ENCODE data around the gene POFUT2. TPM values are rescaled to one million over a fixed set of nuclear protein-coding genes. Genes with fewer than 3 reads are reported as not detected.

Gene POFUT2
- 25.1 and 29.5 TPM in 2 replicates for total RNA-seq (2021)
- Bru-seq, nascent RNA, result percentile 63 among the genes with signal in this experiment
- BruChase-seq, experiment 1, labeled RNA remaining after a 2-hour chase, result percentile 72 among the genes with signal in this experiment
- BruChase-seq, experiment 2, labeled RNA remaining after a 6-hour chase, result percentile 71 among the genes with signal in this experiment
- long read RNA-seq, transcript POFUT2-203 (9 exons, 2,871 nt), result major isoform, 21 of 43 reads
- long read RNA-seq, partial matches to known transcripts, result 1 of 43 reads
- long read RNA-seq, other reads (novel, unspliced or antisense), result 21 of 43 reads

DNA sequence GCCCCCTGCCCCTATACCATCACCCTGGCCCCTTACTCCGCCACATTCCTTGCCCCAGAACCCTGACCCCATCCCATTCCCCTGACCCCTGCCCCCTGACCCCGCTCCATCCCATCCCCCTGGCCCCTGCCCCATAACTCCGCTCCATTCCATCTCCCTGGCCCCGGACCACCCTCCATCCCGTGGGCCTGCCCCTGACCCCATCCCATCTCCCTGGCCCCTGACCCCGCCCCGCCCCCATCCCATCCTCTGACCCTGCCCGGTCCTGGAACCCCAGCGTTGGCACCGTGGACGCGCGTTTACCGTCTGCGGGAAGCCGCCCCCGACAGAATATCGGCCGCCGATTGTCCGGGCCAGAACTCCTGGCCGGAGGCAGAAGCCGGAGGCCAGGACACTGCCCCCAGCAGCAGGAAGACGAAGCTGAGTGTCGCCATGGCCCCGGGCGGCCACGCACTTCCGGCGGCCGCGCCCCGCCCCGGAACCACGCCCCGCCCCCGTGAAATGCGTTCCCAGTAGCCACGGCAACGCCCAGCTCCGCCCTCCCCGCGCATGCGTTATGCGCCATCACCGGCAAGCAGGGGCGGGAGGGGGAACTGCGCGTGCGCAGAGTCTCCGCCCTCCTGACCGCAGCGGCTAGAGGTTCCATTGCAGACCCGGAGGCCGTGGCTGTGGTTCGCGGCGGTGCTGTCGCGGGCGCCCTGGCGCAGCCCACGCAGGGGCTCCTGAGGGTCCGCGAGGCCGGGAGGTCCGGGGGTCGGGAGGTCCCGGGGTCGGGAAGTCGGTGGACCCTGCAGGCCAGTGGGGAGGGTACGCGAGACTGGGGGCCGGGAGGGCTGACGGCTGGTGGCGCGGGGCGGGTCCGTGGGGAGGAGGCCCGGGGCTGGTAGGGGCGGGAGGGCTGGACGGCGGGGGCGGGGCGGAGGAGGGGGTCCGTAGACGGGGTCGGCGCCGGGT is at the start of gene POFUT2:
POFUT2 (minus strand) TSS at position 458 of the 954 bp plus-strand sequence; CDS start at position 434, 24 bp downstream.
- TF ChIP-seq EZH2 (IDR thresholded peaks at IDR 0.05; ENCODE audit: borderline replicate concordance, low read depth, low read length, poor library complexity, severe bottlenecking), result no peak
- TF ChIP-seq, protein P1, sequence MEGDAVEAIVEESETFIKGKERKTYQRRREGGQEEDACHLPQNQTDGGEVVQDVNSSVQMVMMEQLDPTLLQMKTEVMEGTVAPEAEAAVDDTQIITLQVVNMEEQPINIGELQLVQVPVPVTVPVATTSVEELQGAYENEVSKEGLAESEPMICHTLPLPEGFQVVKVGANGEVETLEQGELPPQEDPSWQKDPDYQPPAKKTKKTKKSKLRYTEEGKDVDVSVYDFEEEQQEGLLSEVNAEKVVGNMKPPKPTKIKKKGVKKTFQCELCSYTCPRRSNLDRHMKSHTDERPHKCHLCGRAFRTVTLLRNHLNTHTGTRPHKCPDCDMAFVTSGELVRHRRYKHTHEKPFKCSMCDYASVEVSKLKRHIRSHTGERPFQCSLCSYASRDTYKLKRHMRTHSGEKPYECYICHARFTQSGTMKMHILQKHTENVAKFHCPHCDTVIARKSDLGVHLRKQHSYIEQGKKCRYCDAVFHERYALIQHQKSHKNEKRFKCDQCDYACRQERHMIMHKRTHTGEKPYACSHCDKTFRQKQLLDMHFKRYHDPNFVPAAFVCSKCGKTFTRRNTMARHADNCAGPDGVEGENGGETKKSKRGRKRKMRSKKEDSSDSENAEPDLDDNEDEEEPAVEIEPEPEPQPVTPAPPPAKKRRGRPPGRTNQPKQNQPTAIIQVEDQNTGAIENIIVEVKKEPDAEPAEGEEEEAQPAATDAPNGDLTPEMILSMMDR (conservative IDR thresholded peaks at IDR 0.05; ENCODE audit: low read depth, low read length), result no peak
- Histone ChIP-seq H3K36me3 (ENCODE audit: insufficient read depth, low read length, poor library complexity, severe bottlenecking) (peaks cover 22% of the 10 kb centered on the region), H3K4me1 (ENCODE audit: insufficient read depth, low read length, poor library complexity, severe bottlenecking) (peaks cover 2% of the 10 kb centered on the region), H3K4me3 (ENCODE audit: low read depth, low read length, poor library complexity, severe bottlenecking) (peak within 1 kb of the TSS; percentile 94), H3K27ac (ENCODE audit: low read depth, low read length, poor library complexity, severe bottlenecking) (peak within 1 kb of the TSS; percentile 79), H3K9me3 (ENCODE audit: low read depth, low read length, poor library complexity, severe bottlenecking) (no peaks in the 10 kb centered on the region), H3K27me3 (replicated peaks; ENCODE audit: insufficient read depth, low read depth, low read length, poor library complexity) (no peaks in the 10 kb centered on the region)
- no TSS peak for BruUV-seq (replicated peaks)
- CTCF ChIA-PET, result interaction anchor here (0.7 to 1.5 kb wide), 4 partner anchors 147 to 592 kb away, joined by 3 to 8 read pairs (median 4); no protein-coding TSS in a partner anchor
- POLR2A ChIA-PET (ENCODE audit: low non-redundant PET), result interaction anchor here (0.6 to 0.8 kb wide), 3 partner anchors 77 to 347 kb away, joined by 3 to 4 read pairs (median 3); no protein-coding TSS in a partner anchor
- intact Hi-C loops (cut with micrococcal nuclease; ENCODE audit: unreplicated experiment), result no loop called here
- DNase-seq (ENCODE audit: low spot score), result peak; percentile 95

DNA sequence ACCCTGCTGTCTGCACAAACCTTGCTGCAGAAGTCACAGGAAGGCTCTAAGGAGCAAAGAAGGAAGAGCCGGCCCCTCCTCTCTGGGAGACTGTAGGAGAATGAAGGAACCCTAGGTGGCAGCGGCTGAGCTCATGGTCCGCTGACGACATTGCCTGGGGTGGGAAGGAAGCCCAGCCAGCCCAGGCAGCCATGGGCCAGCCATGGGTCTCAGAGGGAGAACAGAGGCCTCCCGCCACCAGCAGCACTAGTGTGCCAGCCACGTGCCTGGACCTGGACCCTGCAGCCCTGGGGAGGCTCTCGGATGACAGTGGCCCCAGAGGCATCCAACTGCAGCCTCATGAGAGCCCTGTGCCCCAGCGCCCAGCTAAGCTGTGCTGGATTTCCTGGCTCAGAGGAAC is 49.2 kb upstream of the POFUT2 start:
- no peak overlapping the region for H3K27ac ChIP-seq (ENCODE audit: low read depth, low read length, poor library complexity, severe bottlenecking)
- no peaks in the 10 kb centered on the region for H3K27me3 ChIP-seq (replicated peaks; ENCODE audit: insufficient read depth, low read depth, low read length, poor library complexity)
- H3K4me1 ChIP-seq (ENCODE audit: insufficient read depth, low read length, poor library complexity, severe bottlenecking), result peaks cover 8% of the 10 kb centered on the region
- intact Hi-C loops (cut with micrococcal nuclease; ENCODE audit: unreplicated experiment), result no loop called here
- H3K9me3 ChIP-seq (ENCODE audit: low read depth, low read length, poor library complexity, severe bottlenecking), result no peaks in the 10 kb centered on the region
- TF ChIP-seq, protein P1 (conservative IDR thresholded peaks at IDR 0.05; ENCODE audit: low read depth, low read length), result no peak
- TF ChIP-seq EZH2 (IDR thresholded peaks at IDR 0.05; ENCODE audit: borderline replicate concordance, low read depth, low read length, poor library complexity, severe bottlenecking), result no peak
- no TSS peak for BruUV-seq (replicated peaks)
- CTCF ChIA-PET, result no interaction called here
- POLR2A ChIA-PET (ENCODE audit: low non-redundant PET), result no interaction called here
- DNase-seq (ENCODE audit: low spot score), result no peak
- H3K36me3 ChIP-seq (ENCODE audit: insufficient read depth, low read length, poor library complexity, severe bottlenecking), result no peaks in the 10 kb centered on the region
- H3K4me3 ChIP-seq (ENCODE audit: low read depth, low read length, poor library complexity, severe bottlenecking), result no peak overlapping the region

GRCh38 chr21:45336535-45336810 is 48.8 kb upstream of the POFUT2 start:
- intact Hi-C loops (cut with micrococcal nuclease; ENCODE audit: unreplicated experiment), result no loop called here
- Histone ChIP-seq H3K4me1 (ENCODE audit: insufficient read depth, low read length, poor library complexity, severe bottlenecking) (peaks cover 4% of the 10 kb centered on the region), H3K4me3 (ENCODE audit: low read depth, low read length, poor library complexity, severe bottlenecking) (no peak overlapping the region), H3K9me3 (ENCODE audit: low read depth, low read length, poor library complexity, severe bottlenecking) (no peaks in the 10 kb centered on the region), H3K27me3 (replicated peaks; ENCODE audit: insufficient read depth, low read depth, low read length, poor library complexity) (no peaks in the 10 kb centered on the region), H3K36me3 (ENCODE audit: insufficient read depth, low read length, poor library complexity, severe bottlenecking) (no peaks in the 10 kb centered on the region), H3K27ac (ENCODE audit: low read depth, low read length, poor library complexity, severe bottlenecking) (no peak overlapping the region)
- ChIA-PET POLR2A (ENCODE audit: low non-redundant PET) (no interaction called here), CTCF (no interaction called here)
- BruUV-seq (replicated peaks), result no TSS peak
- no peak for DNase-seq (ENCODE audit: low spot score)
- TF ChIP-seq EZH2 (IDR thresholded peaks at IDR 0.05; ENCODE audit: borderline replicate concordance, low read depth, low read length, poor library complexity, severe bottlenecking), result no peak
- TF ChIP-seq, protein P1 (conservative IDR thresholded peaks at IDR 0.05; ENCODE audit: low read depth, low read length), result no peak
